Measurements from ENCODE around the gene LIPT2.

DNA sequence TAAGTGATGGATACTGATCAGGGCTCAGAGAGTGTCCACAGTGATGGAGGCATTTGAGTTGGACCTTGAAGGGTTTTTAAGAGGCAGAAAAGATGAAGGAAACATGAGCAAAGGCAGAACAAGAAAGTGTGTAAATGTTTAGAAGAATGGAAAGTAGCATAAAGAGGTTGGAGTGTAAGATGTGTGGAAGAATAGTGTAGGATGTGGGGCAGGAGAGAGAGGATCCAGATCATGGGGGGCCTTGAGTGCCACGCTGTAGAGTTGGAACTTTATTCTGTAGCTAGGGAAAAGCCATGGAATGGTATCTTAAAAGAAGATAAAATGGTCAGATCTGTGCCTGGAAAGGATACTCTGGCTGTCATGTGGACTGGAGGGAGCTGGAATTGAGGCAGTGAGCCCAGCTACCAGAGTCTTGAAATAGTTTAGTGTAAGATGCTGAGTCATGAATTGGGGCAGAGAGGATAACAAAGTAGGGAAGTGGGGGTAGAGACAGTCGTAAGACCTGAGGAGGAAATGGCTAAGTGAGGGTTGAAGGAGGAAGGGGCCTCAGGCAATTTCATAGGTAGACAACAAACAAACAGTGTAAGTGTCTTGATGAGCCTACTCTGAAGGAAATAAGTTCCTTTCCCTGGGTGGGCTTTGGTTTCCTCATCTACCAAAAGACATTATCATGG is 32.9 kb downstream of the LIPT2 start:
- no peak; the same call in 1 of the 2 replicates for TF ChIP-seq POLR2AphosphoS5 (IDR thresholded peaks at IDR 0.05; ENCODE audit: borderline replicate concordance, low read depth, low read length)
- no peak for TF ChIP-seq EZH2 (IDR thresholded peaks at IDR 0.05)
- no peak for TF ChIP-seq FOXP2 (optimal IDR thresholded peaks at IDR 0.05; ENCODE audit: control extremely low read depth, extremely low read length, insufficient read depth)
